AG09309 (cell line): ENCODE results near the gene TUBGCP3.
A peak's percentile ranks its signal among the peaks of the same experiment; 100 is the strongest.

Experiments used
- DNase-seq: peaks from one replicate; pipeline ENCODE4 v3.0.0-alpha.2; 2010; ENCODE audit warnings: low read depth
- H3K4me3 ChIP-seq: 2 replicates; pipeline ENCODE4 v1.5.1; 2011; ENCODE audit warnings: mild to moderate bottlenecking, low read depth, low read length, moderate library complexity; ENCODE audit not compliant: control insufficient read depth
- CTCF ChIP-seq: IDR thresholded peaks from 2 replicates; pipeline ENCODE4 v1.5.1; 2011; ENCODE audit warnings: mild to moderate bottlenecking, low read depth, low read length, inconsistent platforms; ENCODE audit not compliant: insufficient read depth, control insufficient read depth; ENCODE audit errors: missing control alignments

Gene TUBGCP3

GRCh38 chr13:112443191-112443994 lies 144.6 kb downstream of the TUBGCP3 start:
- no peak for DNase-seq
- peak; percentile 47 for TF ChIP-seq CTCF
- H3K4me3 ChIP-seq: no peak overlapping the region

- no peak for TF ChIP-seq CTCF
- no peak overlapping the region for H3K4me3 ChIP-seq
- DNase-seq: no peak
These were observed 145.4 kb downstream of the TUBGCP3 start for GRCh38 chr13:112442483-112443090.

GRCh38 chr13:112441779-112442310 lies 146.1 kb downstream of the TUBGCP3 start:
- no peak for DNase-seq
- TF ChIP-seq CTCF: no peak

GRCh38 chr13:112441226-112441625 lies 146.7 kb downstream of the TUBGCP3 start:
- no peak for DNase-seq
- no peak for TF ChIP-seq CTCF
- no peak overlapping the region for H3K4me3 ChIP-seq

More at GRCh38 chr13:112441779-112442310, 146.1 kb downstream of the TUBGCP3 start:
- no peak overlapping the region for H3K4me3 ChIP-seq

- DNase-seq: no peak
- H3K4me3 ChIP-seq: no peak overlapping the region
- no peak for TF ChIP-seq CTCF
These were observed 149.4 kb downstream of the TUBGCP3 start for GRCh38 chr13:112438515-112438914.

- H3K4me3 ChIP-seq: no peak overlapping the region
- DNase-seq: no peak
- TF ChIP-seq CTCF: no peak
These were observed 149.9 kb downstream of the TUBGCP3 start for GRCh38 chr13:112438094-112438493.
